SK-N-SH treated with all-trans-retinoic acid at 6 μM for 48 hours (cell line): ENCODE data around the gene BUB1B.

ENCODE experiments used
- ARNTL ChIP-seq: fragments of 450-650 bp; formaldehyde crosslinking; IDR thresholded peaks from 2 replicates; pipeline ENCODE4 v1.5.0; 2020; ENCODE audit warnings: low read depth, mild to moderate bottlenecking, moderate library complexity, borderline replicate concordance
- OSR1 ChIP-seq: fragments of 250-450 bp; sonication (Bioruptor Pico); IDR thresholded peaks from 2 replicates; pipeline ENCODE4 v1.8.0; 2022; ENCODE audit warnings: moderate library complexity, mild to moderate bottlenecking, inconsistent platforms
- TCF4 ChIP-seq: fragments of 250-450 bp; sonication (Bioruptor Pico); IDR thresholded peaks from 2 replicates; pipeline ENCODE4 v1.8.0; 2021; ENCODE audit warnings: mild to moderate bottlenecking, moderate library complexity, borderline replicate concordance
- TOX ChIP-seq: fragments of 250-450 bp; sonication (Bioruptor Pico); IDR thresholded peaks from 2 replicates; pipeline ENCODE4 v1.8.0; 2021; ENCODE audit warnings: mild to moderate bottlenecking, moderate library complexity, borderline replicate concordance
- TSHZ2 ChIP-seq: fragments of 250-450 bp; sonication (Bioruptor Pico); IDR thresholded peaks from 2 replicates; pipeline ENCODE4 v1.5.0; 2020; ENCODE audit warnings: mild to moderate bottlenecking, moderate library complexity
- ZC3H10 ChIP-seq: fragments of 250-450 bp; sonication (Bioruptor Pico); IDR thresholded peaks from 2 replicates; pipeline ENCODE4 v1.5.1; 2021; ENCODE audit warnings: mild to moderate bottlenecking, moderate library complexity
- ZFP3 ChIP-seq: fragments of 250-450 bp; sonication (Bioruptor Pico); IDR thresholded peaks from 2 replicates; pipeline ENCODE4 v1.5.0; 2020; ENCODE audit warnings: mild to moderate bottlenecking, moderate library complexity
- ZNF70 ChIP-seq: fragments of 450-650 bp; formaldehyde crosslinking; IDR thresholded peaks from 2 replicates; pipeline ENCODE4 v1.5.0; 2020; ENCODE audit warnings: mild to moderate bottlenecking, moderate library complexity

GRCh38 chr15:40198355-40199085, 37.7 kb downstream of the BUB1B start:
- TF ChIP-seq ZNF70 (CRISPR knock-in tag) (no peak), ZFP3 (no peak), TOX (CRISPR knock-in tag) (no peak), TCF4 (CRISPR knock-in tag) (no peak), TSHZ2 (CRISPR knock-in tag) (no peak), OSR1 (CRISPR knock-in tag) (no peak), ARNTL (CRISPR knock-in tag) (no peak), ZC3H10 (CRISPR knock-in tag) (no peak)
